HUES64 (cell line): ENCODE data around the gene MIS12. TPM values are rescaled to one million over a fixed set of nuclear protein-coding genes. Genes with fewer than 3 reads are reported as not detected.

Experiments
- H3K27ac ChIP-seq: 2 replicates; pipeline ENCODE4 v1.7.0; 2013; ENCODE audit warnings: low read depth, low read length, inconsistent platforms
- H3K27me3 ChIP-seq: 2 replicates; pipeline ENCODE4 v1.6.1; 2013; ENCODE audit warnings: mild to moderate bottlenecking, low read length; ENCODE audit not compliant: insufficient read depth
- H3K36me3 ChIP-seq: 2 replicates; pipeline ENCODE4 v1.6.1; 2013; ENCODE audit warnings: mild to moderate bottlenecking, low read length; ENCODE audit not compliant: insufficient read depth
- H3K4me1 ChIP-seq: 2 replicates; pipeline ENCODE4 v1.6.1; 2013; ENCODE audit warnings: mild to moderate bottlenecking, low read length, moderate library complexity; ENCODE audit not compliant: insufficient read depth
- H3K4me3 ChIP-seq: 2 replicates; pipeline ENCODE4 v1.5.1; 2013; ENCODE audit warnings: mild to moderate bottlenecking, low read length, moderate library complexity
- H3K9ac ChIP-seq: 2 replicates; pipeline ENCODE4 v1.6.1; 2013; ENCODE audit warnings: mild to moderate bottlenecking, low read depth, low read length
- H3K9me3 ChIP-seq: 2 replicates; pipeline ENCODE4 v1.6.1; 2013; ENCODE audit warnings: low read depth, low read length; ENCODE audit not compliant: insufficient read depth
- WGBS: fragments of 150-250, 120-280 bp; methylation state at CpG from one replicate; pipeline ENCODE4 v1.1.7; 2013; ENCODE audit warnings: missing lambda C conversion rate; 5-methylcytosine and 5-hydroxymethylcytosine counted together
- polyA plus RNA-seq, 2 experiments: library from polyadenylated mRNA; stranded (reverse); fragments of 50-300 nt; gene quantifications; one replicate each; pipeline ENCODE4 v1.2.3, GENCODE V29; 2013

Gene MIS12, protein sequence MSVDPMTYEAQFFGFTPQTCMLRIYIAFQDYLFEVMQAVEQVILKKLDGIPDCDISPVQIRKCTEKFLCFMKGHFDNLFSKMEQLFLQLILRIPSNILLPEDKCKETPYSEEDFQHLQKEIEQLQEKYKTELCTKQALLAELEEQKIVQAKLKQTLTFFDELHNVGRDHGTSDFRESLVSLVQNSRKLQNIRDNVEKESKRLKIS
- 21.8 TPM for polyA plus RNA-seq (2013, experiment 1 of 2)
- 24.7 TPM for polyA plus RNA-seq (2013, experiment 2 of 2)

- Histone ChIP-seq H3K4me1 (peaks cover 5% of the 10 kb centered on the region; the same call in 1 of the 2 replicates), H3K9ac (peak within 1 kb of the TSS; percentile 99), H3K36me3 (peaks cover 70% of the 10 kb centered on the region), H3K9me3 (no peaks in the 10 kb centered on the region), H3K27me3 (no peaks in the 10 kb centered on the region), H3K27ac (peak within 1 kb of the TSS; percentile 98), H3K4me3 (peak within 1 kb of the TSS; percentile 100)
- WGBS, result under 1% methylated on average over 76 of the region's 77 CpGs
Measured at GRCh38 chr17:5486206-5487124, at the start of gene MIS12. MIS12 (plus strand) TSS chr17:5486566; CDS start chr17:5488863, 2,297 bp downstream.

- H3K27ac ChIP-seq, result peak overlapping the region; percentile 80
- no peaks in the 10 kb centered on the region for H3K27me3 ChIP-seq
- no peaks in the 10 kb centered on the region for H3K9me3 ChIP-seq
- peak overlapping the region; percentile 99 for H3K4me3 ChIP-seq
- H3K4me1 ChIP-seq, result peaks cover 5% of the 10 kb centered on the region; the same call in 1 of the 2 replicates
- H3K9ac ChIP-seq, result peak overlapping the region; percentile 97
- H3K36me3 ChIP-seq, result peaks cover 68% of the 10 kb centered on the region
- 72% methylated on average over 4 of the region's 5 CpGs for WGBS
Measured at GRCh38 chr17:5437721-5438317, 48.5 kb upstream of the MIS12 start.

GRCh38 chr17:5438716-5439445 is 47.5 kb upstream of the MIS12 start, which contains the start of gene C1QBP:
C1QBP (minus strand) TSS chr17:5439155; CDS start chr17:5439073, 82 bp downstream.
- Histone ChIP-seq H3K4me3 (peak within 1 kb of the TSS; percentile 99), H3K4me1 (peaks cover 5% of the 10 kb centered on the region; the same call in 1 of the 2 replicates), H3K36me3 (peaks cover 66% of the 10 kb centered on the region), H3K9ac (peak within 1 kb of the TSS; percentile 97), H3K27ac (peak within 1 kb of the TSS; percentile 80), H3K9me3 (no peaks in the 10 kb centered on the region), H3K27me3 (no peaks in the 10 kb centered on the region)
- under 1% methylated on average over 74 of the region's 75 CpGs for WGBS

DNA sequence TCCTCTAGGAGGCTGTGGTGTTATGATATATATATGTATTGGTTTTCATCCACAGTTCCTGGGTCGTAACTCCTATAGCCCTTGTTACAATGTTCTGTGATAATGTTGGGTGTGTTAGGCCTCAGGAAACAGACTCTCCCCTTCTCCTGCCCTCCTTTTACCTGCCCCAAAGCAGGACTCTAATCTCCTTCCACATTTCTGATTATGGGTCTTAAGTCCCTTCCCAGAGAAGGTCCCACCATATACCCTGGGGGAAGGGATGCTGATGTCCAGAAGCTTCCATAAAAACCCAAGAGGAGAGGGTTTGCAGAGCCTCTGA is 47.0 kb upstream of the MIS12 start:
- peak overlapping the region; percentile 59 for H3K9ac ChIP-seq

GRCh38 chr17:5443728-5444127 is 42.6 kb upstream of the MIS12 start:
- H3K36me3 ChIP-seq, result peaks cover 70% of the 10 kb centered on the region
- H3K9me3 ChIP-seq, result no peaks in the 10 kb centered on the region
- H3K27me3 ChIP-seq, result no peaks in the 10 kb centered on the region
- peaks cover 5% of the 10 kb centered on the region; the same call in 1 of the 2 replicates for H3K4me1 ChIP-seq
- H3K27ac ChIP-seq, result no peak overlapping the region
- no peak overlapping the region for H3K4me3 ChIP-seq
- 98% methylated on average over 6 of the region's 6 CpGs for WGBS
- no peak overlapping the region for H3K9ac ChIP-seq

More for the DNA sequence above, 47.0 kb upstream of the MIS12 start:
- Histone ChIP-seq H3K4me1 (peaks cover 5% of the 10 kb centered on the region; the same call in 1 of the 2 replicates), H3K36me3 (peaks cover 67% of the 10 kb centered on the region), H3K27ac (peak overlapping the region; percentile 24), H3K27me3 (no peaks in the 10 kb centered on the region), H3K9me3 (no peaks in the 10 kb centered on the region), H3K4me3 (peak overlapping the region; percentile 99)
- no CpG with 5 or more reads among the region's 1 CpG for WGBS

GRCh38 chr17:5444209-5444608 is 42.2 kb upstream of the MIS12 start:
- H3K9ac ChIP-seq, result no peak overlapping the region
- H3K36me3 ChIP-seq, result peaks cover 75% of the 10 kb centered on the region
- no peak overlapping the region for H3K27ac ChIP-seq
- H3K9me3 ChIP-seq, result no peaks in the 10 kb centered on the region
- H3K4me1 ChIP-seq, result peaks cover 4% of the 10 kb centered on the region; the same call in 1 of the 2 replicates
- WGBS, result 95% methylated on average over 22 of the region's 22 CpGs
- no peak overlapping the region for H3K4me3 ChIP-seq
- no peaks in the 10 kb centered on the region for H3K27me3 ChIP-seq

- no peak overlapping the region for H3K9ac ChIP-seq
- no peaks in the 10 kb centered on the region for H3K9me3 ChIP-seq
- H3K4me1 ChIP-seq, result no peaks in the 10 kb centered on the region
- H3K36me3 ChIP-seq, result peaks cover 90% of the 10 kb centered on the region
- H3K27me3 ChIP-seq, result no peaks in the 10 kb centered on the region
- H3K4me3 ChIP-seq, result no peak overlapping the region
- no peak overlapping the region for H3K27ac ChIP-seq
- WGBS, result 94% methylated on average over 8 of the region's 8 CpGs
Measured at GRCh38 chr17:5446786-5447185, 39.6 kb upstream of the MIS12 start.

DNA sequence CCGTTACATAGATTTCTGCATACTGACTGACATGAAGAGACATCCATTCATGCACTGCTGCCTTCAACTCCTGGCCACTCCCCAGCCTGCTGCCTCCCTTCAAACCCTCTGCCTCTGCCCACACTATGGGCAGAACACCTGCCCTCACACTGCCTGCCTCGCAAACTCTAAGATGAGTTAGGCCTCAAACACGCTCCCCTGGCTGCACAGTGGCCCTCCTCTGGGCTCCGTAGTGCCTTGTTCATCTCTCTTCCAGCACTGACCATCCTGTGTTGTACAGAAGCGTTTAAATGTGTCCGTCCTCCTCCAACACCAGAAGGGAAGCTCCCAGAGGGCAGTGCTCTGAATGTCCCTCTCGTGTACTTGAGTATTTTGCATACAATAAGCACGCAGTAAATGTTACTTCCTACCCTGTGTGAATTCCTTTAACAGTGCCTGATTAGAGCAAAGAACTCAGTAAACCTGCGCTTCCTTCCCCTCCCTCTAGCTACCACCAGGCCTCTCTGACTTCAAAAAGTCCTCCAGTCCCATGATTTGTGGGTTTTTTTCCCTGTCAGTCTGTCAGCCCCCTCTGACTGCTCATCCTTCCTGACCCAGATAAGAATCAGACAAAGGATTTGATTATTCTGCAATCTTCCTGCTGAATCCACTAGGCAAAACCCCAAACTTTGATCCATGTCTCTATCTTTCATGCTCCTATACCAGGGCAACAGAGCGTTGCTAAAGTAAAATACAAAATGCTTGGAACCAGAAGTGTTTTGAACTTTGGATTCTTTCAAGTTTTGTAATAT is 21.5 kb upstream of the MIS12 start:
- no peak overlapping the region for H3K27ac ChIP-seq
- no peak overlapping the region; the same call in 1 of the 2 replicates for H3K9ac ChIP-seq
- no peaks in the 10 kb centered on the region for H3K9me3 ChIP-seq
- peaks cover 40% of the 10 kb centered on the region for H3K36me3 ChIP-seq
- H3K4me3 ChIP-seq, result no peak overlapping the region
- H3K27me3 ChIP-seq, result no peaks in the 10 kb centered on the region
- WGBS, result 89% methylated on average over 10 of the region's 10 CpGs
- H3K4me1 ChIP-seq, result peaks cover 13% of the 10 kb centered on the region; the same call in 1 of the 2 replicates

GRCh38 chr17:5466295-5466694 is 20.1 kb upstream of the MIS12 start:
- peak overlapping the region; percentile 78 for H3K4me3 ChIP-seq
- H3K27me3 ChIP-seq, result no peaks in the 10 kb centered on the region
- H3K36me3 ChIP-seq, result peaks cover 29% of the 10 kb centered on the region
- peak overlapping the region; percentile 53; the same call in 1 of the 2 replicates for H3K9ac ChIP-seq
- peaks cover 13% of the 10 kb centered on the region; the same call in 1 of the 2 replicates for H3K4me1 ChIP-seq
- H3K27ac ChIP-seq, result no peak overlapping the region
- WGBS, result 95% methylated on average over 4 of the region's 4 CpGs
- H3K9me3 ChIP-seq, result no peaks in the 10 kb centered on the region

- H3K27me3 ChIP-seq, result no peaks in the 10 kb centered on the region
- peaks cover 35% of the 10 kb centered on the region for H3K36me3 ChIP-seq
- no peaks in the 10 kb centered on the region for H3K9me3 ChIP-seq
- 1% methylated on average over 8 of the region's 8 CpGs for WGBS
- H3K9ac ChIP-seq, result peak overlapping the region; percentile 80
- H3K4me1 ChIP-seq, result peaks cover 13% of the 10 kb centered on the region; the same call in 1 of the 2 replicates
- peak overlapping the region; percentile 78 for H3K4me3 ChIP-seq
- no peak overlapping the region for H3K27ac ChIP-seq
Measured at GRCh38 chr17:5467416-5467815, 18.9 kb upstream of the MIS12 start.
